NK-92 (cell line): ENCODE results near the gene TMC5.
"Not testable (repeated sequence)": the region's sequence is repeated elsewhere in the genome, so short reads cannot be mapped to it uniquely, and the experiment has no call there.

Experiments used
- DNase-seq: peaks from one replicate; lab custom pipeline; 2025; ENCODE audit not compliant: unreplicated experiment; lab: John Stamatoyannopoulos, UW

The TMC5 gene

DNA sequence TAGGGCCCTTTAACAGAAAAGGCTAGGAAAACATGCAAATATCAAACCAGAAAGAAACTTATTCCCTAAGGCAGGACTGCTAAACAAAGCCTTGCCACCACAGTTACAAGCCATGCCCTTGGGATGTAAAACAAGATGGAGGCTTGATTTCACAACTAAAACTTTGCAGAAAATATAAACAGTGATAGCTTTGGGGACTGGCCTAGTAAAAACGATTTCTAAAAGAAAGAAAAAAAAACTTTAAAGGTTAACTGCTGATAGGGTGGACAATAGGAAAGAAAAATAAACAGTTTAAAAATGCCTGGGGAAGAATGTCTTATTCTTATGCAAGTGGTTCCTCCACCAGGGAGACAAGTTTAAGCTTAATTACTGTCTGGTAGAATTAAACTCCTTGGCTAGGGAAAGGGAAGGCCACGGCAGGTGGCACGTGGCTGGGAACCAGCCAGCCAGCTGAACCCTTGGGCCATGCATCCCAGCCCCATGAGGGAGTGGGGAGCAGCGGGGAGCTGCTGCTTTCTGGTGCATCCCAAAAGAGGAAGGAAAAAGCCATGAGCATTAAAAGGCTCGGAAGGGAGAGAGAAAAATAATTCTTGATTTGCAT lies 10.7 kb upstream of the TMC5 start:
- DNase-seq = no peak

DNA sequence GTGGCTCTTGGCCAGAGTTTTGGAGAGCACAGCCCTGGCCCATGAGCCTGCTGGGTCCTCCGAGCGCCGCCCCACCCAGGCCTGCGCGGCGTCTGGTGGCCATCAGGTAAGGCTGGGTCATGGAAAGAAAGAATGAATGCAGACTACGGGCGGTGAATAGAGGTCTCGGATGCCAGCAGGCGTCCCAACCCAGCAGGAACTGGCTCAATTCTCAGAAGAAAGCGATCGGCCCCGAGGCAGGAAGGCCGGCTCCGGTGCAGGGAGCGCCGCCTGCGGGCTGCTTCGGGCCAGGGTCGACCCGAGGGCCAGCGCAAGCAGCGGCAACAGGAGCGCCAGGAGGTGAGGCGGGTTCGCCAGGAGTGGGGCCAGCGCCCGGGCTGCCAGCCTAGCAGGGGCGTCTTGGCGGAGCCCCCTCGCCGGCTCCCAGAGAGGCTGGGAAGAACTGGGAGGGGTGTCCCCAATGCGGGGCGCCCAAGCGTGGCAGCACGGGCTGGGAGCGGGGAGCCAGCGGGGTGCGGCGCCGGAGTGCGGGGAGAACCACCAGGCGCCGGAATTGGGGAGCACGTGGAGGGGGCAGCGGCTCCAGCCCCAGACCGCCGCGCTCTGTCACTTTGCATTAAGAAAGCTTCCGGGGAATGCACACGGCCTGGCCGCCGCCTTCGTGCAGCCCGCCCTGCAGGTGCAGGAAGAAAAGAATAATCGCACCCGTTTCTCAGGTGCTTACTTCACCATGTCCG lies 7.1 kb upstream of the TMC5 start:
- no peak for DNase-seq

DNA sequence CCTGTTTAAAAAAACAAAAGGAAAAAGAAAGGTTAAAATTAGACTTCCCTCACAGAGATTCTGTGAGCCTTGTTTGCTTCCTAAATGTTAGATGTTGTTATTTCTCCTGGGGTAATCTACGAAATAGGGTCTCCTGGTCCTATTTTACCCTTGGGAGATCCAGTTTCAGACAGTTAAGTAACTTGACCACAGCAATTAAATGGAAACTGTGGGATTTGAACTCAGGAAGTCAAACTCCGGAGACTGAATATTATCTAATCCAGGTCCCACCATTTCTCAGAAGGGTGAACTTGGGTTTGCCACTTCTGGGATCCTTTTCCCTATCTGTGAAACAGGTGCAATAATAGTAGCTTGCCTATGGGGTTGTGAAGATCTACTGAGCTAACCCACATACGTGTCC lies 6.4 kb upstream of the TMC5 start:
- no peak for DNase-seq

DNA sequence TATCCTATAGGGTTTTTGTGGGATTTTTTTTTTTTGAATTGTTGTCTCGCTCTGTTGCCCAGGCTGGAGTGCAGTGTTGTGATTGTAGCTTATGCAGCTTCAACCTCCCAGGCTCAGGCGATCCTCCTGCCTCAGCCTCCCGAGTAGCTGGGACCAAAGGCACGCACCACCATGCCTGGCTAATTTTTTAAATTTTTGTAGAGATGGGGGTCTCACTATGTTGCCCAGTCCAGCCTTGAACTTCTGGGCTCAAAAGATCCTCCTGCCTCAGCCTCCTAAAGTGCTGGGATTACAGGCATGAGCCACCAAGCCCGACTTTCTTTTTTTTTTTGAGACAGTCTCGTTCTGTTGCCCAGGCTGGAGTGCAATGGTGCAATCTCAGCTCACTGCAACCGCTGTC lies 5.6 kb upstream of the TMC5 start:
- DNase-seq = not testable (repeated sequence)

DNA sequence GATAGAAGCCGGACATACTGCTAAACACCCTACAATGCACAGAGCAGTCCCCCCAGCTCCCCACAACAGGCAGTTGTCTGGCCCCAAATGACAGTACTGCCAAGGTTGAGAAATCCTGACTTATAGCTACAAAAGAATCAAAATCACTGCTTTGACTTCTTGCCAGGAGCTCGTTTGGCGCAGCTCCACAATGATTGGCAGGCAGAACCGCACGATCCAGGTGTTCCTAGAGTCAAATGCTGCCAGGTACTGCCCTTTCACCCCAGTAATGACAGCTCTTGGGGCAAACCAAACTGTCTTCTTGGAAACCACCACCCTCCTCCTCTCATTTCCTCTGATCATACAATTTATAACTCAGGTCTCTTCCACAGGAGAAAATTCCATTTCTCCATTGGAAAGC lies 2.2 kb upstream of the TMC5 start:
- DNase-seq = no peak

DNA sequence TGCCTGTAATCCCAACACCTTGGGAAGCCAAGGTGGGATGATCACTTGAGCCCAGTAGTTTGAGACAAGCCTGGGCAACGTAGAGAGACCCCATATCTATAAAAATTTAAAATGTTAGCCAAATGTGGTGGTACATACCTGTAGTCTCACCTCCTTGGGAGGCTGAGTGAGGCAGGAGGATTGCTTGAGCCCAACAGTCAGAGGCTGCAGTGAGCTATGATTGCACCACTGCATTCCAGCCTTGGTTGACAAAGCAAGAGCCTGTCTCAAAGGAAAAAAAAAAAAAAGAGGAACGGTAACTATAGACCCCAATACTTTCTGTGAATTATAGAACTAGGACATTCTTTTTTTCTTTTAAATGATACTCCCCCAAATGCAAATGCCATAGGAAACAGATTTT lies 1.8 kb upstream of the TMC5 start:
- DNase-seq = no peak

DNA sequence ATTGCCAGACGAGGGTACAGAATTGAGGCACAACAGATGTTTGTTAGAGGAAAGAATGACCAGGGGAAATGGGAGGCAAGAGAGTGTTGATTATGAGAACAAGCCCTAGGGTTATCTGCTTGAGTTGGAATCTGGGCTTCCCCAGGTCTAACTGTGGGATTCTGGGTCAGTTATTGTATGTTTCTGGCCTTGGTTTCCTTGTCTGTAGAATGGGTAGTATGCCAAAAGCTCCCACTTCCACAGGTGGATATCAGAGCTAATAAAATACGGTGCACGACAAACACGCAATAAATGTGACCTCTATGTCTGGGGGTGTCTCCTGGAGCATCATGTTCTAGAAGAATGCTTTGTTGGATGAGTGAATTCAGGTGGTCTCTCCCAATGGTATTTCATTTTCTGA lies 517 bp downstream of the TMC5 start:
- DNase-seq = no peak

DNA sequence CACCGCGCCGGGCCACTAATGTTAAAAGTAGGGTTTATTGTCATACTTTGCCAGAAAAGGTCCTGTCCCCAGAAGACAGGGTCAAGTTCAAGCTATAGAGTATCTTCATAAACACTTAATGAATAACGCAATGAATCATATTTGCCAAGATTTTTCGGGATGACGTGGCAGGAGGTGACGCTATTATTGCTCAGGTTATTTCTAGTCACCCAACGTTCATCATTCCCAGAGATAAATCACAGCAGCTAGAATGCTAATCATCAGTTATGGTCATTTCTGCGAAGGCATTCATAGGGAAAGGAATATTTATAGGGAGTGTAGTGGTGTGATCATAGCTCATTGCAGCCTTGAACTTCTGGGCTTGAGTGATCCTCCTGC lies 2.0 kb downstream of the TMC5 start:
- no peak for DNase-seq

DNA sequence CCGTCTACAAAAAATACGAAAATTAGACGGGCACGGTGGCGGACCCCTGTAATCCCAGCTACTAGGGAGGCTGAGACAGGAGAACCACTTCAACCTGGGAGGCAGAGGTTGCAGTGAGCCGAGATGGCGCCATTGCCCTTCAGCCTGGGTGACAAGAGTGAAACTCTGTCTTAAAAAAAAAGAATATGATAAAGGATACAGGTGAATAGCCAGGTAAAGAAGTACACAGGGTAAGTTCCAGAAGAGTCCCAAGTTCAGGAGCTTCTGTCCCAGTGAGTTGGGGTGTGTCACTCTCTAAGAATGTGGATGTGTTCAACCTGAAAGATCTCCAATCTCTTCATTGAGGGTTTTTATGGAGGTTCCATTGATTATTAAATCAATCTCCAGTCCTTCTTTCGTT lies 6.8 kb downstream of the TMC5 start:
- DNase-seq = no peak

DNA sequence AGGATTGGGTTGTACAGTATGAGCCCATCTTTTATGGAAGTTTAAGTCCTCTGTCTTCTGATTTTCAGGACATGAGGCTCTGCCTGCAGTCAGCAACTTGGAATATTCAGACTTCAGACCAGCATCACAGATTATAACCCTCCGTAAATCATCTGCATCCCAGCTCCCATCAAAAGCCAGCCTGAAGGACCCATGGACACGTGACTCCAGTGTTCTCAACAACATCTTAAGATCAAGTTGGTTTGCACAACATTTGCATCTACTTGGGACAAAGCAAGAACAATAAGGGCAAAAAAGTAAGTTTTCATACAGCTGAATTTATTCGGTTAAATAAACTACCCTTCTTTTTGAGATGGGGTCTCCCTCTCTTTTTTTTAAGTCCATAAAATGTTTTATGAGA lies 12.7 kb downstream of the TMC5 start:
- DNase-seq = no peak

DNA sequence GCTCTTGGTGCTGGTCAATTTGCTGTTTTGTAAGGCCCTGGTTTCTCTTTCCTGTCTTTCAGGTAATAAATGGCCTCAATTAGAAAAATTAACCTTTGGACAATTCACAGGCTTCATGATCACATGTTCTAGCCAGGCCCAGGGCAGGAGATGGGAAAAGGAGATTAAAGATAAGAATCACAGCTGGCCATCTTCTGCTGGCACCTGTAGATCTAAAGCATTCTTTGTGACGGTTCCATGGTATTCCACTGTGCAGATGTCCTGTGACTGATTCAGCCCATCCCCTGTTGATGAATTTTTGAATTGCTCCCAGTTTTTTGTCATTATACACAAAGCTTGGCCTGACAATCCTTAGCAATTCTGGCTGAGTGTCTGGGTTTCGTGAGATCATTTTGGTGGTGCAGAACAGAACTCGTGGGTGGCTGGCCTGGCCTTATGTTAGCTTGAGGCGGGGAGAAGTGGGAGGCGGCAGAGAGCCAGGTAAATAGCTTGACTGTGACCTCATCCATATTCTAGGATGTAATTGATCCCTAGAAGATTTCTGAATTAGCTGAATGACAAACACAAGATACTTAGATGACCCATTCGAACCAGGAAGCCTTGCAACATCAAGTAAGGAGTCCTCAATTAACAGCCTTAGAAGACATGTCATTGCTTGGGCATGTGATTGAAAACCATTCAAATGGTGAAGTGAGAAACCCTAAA lies 14.1 kb downstream of the TMC5 start:
- DNase-seq = no peak

DNA sequence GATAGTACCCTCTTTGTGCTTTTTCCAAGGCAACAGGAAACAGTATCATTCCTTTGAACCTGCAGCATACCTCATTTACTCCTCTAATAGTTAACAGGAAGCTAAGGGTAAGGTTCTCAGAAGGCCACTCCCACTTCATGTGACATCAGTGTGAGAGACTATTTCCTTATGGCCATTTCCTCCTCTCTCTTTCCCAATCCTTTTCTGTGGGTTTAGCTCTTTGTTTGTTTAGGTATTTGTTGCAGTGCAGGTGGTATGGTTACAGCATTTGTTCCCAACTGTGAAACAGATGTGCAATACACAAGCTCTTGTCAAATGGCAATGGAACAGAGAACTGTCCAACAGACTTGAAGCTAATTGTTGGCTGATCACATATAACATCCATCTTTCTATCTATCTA lies 14.7 kb downstream of the TMC5 start:
- no peak for DNase-seq

DNA sequence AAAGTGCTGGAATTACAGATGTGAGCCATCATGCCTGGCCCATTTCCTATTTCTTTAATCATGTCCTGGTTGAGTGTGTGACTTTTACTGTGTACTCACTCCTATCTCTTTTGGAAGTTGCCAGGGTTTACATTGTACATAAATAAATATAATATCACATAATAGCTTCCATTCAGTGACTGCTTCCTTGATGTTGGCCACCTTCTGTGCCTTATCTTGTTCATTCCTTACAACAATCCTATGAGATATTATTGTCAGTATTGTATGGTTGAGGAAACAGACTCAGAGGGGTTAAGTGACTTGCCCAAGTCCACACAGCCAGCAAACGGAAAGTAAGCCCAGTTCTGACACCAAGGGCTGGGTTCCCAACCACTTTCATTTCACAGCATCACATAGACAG lies 16.9 kb downstream of the TMC5 start:
- no peak for DNase-seq

DNA sequence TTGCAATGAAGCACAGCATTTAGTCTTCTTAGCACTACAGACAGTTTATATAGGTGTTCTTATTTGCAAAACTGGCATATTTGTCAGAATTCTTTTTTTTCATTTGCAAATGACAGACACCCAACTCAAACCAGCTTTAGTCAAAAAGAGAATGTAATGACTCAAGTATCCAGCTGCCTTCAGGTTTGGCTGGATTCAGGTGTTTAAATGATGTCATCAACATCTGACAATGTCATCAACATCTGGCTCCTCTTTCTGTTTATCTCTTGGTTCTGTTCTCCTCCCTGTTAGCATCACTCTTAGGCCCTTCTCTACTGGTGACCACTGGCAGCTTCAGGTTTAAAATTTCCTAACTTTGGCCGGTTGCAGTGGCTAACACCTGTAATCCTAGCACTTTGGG lies 18.9 kb downstream of the TMC5 start:
- no peak for DNase-seq

DNA sequence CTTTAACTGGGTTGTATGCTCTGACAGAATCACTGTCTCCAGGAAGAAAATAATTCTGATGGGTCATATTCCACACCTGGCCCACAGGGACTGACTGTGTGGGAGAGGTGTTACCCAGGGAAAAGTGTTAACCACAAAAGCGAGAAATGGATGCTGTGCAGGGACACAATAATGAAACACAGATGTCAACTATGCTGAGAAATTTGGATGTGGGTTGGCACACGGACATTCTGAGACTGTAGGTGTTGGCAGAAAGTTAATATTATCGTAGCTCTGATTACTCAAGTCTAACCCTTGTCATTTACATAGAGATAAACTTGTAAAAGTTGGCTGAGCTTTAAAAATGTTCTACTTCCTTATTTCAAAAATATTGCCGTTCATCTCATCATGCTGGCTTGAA lies 19.6 kb downstream of the TMC5 start:
- DNase-seq = no peak

DNA sequence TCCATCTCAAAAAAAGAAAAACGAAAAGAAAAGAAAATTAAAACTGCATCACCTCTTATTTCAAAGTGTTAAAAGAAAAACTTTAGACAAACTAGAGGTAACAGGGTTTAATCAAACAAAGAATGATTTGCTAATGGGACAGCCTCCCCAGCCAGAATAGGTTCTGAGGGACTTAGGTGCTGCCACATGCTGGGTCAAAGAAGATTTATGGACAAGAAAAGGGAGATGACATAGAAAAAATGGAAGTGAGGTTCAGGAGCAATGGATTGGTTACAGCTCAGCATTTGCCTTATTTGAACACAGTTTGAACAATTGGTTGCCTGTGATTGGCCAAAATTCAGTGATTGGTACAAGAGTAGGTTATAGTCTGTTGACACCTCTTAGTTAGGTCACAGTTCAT lies 21.1 kb downstream of the TMC5 start:
- no peak for DNase-seq

DNA sequence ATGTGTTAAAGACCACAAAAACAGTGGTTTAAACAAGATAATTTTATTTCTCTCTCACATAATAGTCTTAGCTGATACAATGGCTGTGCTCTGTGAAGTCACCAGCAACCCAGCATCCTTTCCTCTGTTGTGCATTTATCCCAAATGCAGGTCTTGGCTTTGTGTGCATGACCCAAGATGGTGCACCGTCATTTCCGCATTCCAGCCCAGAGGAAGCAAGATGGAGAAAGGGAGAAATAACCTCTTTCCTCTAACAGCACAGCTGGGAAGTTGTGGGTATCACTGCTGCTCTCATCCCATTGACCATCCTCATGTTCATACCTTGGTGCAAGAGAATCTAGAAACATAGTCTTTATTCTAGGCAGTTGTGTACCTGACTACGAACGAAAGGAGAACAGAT lies 21.8 kb downstream of the TMC5 start:
- DNase-seq = no peak

DNA sequence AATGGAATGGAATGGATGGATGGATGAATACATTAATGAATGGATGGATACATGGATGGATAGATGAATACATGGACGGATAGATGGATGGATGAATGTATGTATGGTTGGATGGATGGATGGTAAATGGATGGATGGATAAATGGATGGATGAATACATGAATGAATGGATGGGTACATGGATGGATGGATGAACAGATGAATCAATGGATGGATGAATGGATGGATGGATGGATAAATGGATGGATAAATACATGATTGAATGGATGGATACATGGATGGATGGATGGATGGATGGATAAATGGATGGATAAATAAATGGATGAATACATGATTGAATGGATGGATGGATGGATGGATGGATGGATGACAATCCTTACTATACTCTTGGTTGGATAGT lies 26.0 kb downstream of the TMC5 start:
- DNase-seq = no peak

DNA sequence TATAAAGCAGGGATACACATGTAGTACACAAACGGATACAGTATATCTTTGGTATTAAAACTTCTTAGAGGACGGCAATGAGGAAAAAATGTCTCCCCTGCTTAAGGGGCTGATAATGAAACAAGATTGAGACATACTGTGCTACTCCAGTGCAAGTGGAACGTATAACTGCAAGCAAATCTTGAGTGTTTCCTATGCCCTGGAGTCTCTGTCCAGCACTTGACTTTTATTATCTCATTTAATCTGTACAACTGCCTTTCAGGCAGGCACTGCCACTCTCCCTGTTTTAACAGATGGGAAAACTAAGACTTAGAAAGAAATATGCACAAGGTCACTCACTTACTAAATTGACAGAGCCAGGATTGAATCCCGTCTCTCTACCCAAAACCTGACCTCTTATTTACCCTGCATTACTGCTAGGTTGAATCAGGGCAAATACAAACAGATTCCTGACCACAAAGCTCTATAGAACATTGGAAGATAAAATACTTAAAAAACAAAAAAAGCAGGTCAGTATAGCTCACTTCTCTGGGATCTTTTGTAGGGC lies 28.7 kb downstream of the TMC5 start:
- DNase-seq = no peak

DNA sequence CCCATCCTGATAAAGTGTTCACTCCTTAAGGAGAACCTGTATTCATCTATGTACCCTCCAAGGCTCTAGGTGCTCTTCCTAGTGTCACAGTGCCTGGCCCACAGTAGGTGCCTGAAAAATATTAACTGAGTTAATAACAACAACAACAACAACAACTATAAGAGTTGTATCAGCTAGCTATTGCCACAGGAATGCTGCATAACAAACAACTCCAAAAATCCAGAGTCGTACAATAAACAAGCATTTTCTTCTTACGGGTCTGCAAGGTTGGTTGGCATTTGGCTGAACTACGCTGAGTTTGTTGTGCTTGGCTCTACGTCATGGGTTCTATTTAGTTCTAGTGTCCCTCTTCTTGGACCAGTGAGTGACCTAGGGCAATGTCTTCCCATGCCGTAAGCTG lies 29.2 kb downstream of the TMC5 start:
- DNase-seq = no peak

DNA sequence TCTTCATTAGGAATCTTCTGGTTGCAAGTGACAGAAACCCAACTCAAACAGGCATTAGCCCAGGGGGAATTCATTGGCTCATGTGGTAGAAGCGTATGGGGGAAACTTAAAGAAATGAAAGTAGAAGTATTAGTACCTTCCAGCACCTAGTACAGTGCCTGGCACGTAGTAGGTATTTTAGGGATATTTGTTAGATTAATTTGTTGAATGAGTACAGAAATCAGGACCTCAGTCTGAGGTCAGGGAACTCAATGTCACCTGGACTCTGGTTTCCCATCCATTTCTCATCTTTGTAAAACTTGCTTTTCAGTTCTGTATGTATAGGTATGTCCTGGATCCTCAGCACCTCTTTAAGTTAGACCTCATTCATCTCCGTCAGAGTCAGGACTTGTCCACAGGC lies 32.5 kb downstream of the TMC5 start:
- DNase-seq = no peak

DNA sequence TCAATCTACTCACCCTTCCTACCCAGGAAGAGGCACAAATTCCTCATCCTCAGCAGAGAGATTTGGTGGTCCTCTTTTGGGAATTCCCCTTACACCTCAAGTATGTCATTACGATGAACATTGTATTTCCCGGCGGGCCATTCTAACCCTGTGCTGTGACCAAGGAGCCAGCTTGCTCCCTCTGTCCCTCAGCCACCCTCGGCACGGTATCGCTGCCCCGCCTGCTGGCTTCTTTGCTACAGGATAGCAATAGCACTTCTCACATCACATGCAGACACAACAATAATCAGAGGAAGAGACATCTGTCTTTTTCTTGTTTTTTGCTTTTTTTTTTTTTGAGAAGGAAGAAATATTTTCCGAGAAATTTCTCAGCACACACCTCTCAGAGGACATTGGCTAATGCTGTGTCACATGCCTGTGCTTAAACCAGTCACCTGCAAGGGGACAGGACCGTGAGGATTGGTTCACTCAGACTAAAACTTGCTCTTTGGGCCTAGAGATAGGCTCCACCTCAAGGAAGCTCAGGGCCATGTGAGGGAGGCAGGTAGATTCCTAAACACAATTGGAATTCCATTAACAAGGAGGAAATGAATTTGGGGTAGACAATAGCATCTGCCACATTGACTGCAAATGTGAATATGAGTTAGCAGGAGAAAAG lies 41.2 kb downstream of the TMC5 start:
- no peak for DNase-seq
